GM23338 (cell line): ENCODE results near the gene SLC4A3. TPM values are rescaled to one million over a fixed set of nuclear protein-coding genes. Genes with fewer than 3 reads are reported as not detected.

ENCODE experiments used
- ATAC-seq: fragments of 200-7000 bp; cut with Tn5 transposase; 3 replicates; pipeline ENCODE4 v1.9.1; 2020
- DNase-seq: peaks from one replicate; pipeline ENCODE4 v3.0.0-alpha.2; 2015; ENCODE audit warnings: low spot score
- H2AFZ ChIP-seq: fragments of 200-600 bp; sonication (generic); 2 replicates; pipeline ENCODE4 v1.8.0; 2016; ENCODE audit warnings: antibody characterized with exemption, mild to moderate bottlenecking, moderate library complexity
- H3F3A ChIP-seq: fragments of 200-600 bp; sonication (generic); replicated peaks from 2 replicates; pipeline ENCODE4 v1.8.0; 2017; ENCODE audit warnings: antibody characterized with exemption, mixed run types, low read depth
- H3K27ac ChIP-seq: fragments of 200-600 bp; sonication (generic); 2 replicates; pipeline ENCODE4 v1.6.1; 2016; ENCODE audit warnings: low read depth
- H3K27me3 ChIP-seq: fragments of 200-600 bp; sonication (generic); 2 replicates; pipeline ENCODE4 v1.8.0; 2016; ENCODE audit warnings: mild to moderate bottlenecking, mixed run types, moderate library complexity; ENCODE audit not compliant: insufficient read depth
- H3K36me3 ChIP-seq: fragments of 200-600 bp; sonication (generic); 2 replicates; pipeline ENCODE4 v1.8.0; 2016; ENCODE audit warnings: mild to moderate bottlenecking; ENCODE audit not compliant: insufficient read depth
- H3K4me1 ChIP-seq: fragments of 200-600 bp; sonication (generic); 2 replicates; pipeline ENCODE4 v1.8.0; 2016; ENCODE audit warnings: mild to moderate bottlenecking, moderate library complexity; ENCODE audit not compliant: insufficient read depth
- H3K4me2 ChIP-seq: fragments of 200-600 bp; sonication (generic); 2 replicates; pipeline ENCODE4 v1.7.1; 2017; ENCODE audit warnings: mixed run types
- H3K4me3 ChIP-seq: fragments of 200-600 bp; sonication (generic); 2 replicates; pipeline ENCODE4 v1.6.1; 2016; ENCODE audit warnings: mixed run types
- H3K79me2 ChIP-seq: fragments of 200-600 bp; sonication (generic); replicated peaks from 2 replicates; pipeline ENCODE4 v1.8.0; 2017; ENCODE audit warnings: mild to moderate bottlenecking; ENCODE audit not compliant: insufficient read depth
- H3K9me2 ChIP-seq: fragments of 200-600 bp; sonication (generic); 2 replicates; pipeline ENCODE4 v1.8.0; 2017; ENCODE audit not compliant: insufficient read depth
- H4K20me1 ChIP-seq: fragments of 200-600 bp; sonication (generic); replicated peaks from 2 replicates; pipeline ENCODE4 v1.8.0; 2017; ENCODE audit warnings: mild to moderate bottlenecking; ENCODE audit not compliant: insufficient read depth
- H3K27ac Mint-ChIP-seq: 2 replicates; pipeline ENCODE4 v1.8.0; 2020; ENCODE audit warnings: inconsistent platforms, mild to moderate bottlenecking, moderate library complexity, mixed read lengths
- H3K27me3 Mint-ChIP-seq: 3 replicates; pipeline ENCODE4 v1.8.0; 2022; ENCODE audit warnings: low read depth, mild to moderate bottlenecking, moderate library complexity, mixed read lengths, inconsistent platforms; ENCODE audit not compliant: insufficient read depth, poor library complexity
- H3K36me3 Mint-ChIP-seq: 3 replicates; pipeline ENCODE4 v1.8.0; 2021; ENCODE audit warnings: low read depth, mild to moderate bottlenecking, inconsistent platforms, moderate library complexity, mixed read lengths
- H3K4me1 Mint-ChIP-seq: 3 replicates; pipeline ENCODE4 v1.8.0; 2020; ENCODE audit warnings: mild to moderate bottlenecking, inconsistent platforms, mixed read lengths
- H3K4me3 Mint-ChIP-seq: 3 replicates; pipeline ENCODE4 v1.8.0; 2021; ENCODE audit warnings: moderate library complexity, mild to moderate bottlenecking, inconsistent platforms, mixed read lengths
- H3K9me3 Mint-ChIP-seq: 3 replicates; pipeline ENCODE4 v1.8.0; 2020; ENCODE audit warnings: moderate library complexity, mild to moderate bottlenecking, inconsistent platforms, mixed read lengths
- CREB1 ChIP-seq: fragments of 250-450 bp; sonication (Bioruptor Pico); IDR thresholded peaks from 2 replicates; pipeline ENCODE4 v1.5.0; 2020; ENCODE audit warnings: low read depth, mild to moderate bottlenecking, moderate library complexity
- EZH2 ChIP-seq: fragments of 200-600 bp; sonication (generic); IDR thresholded peaks from one replicate; pipeline ENCODE4 v1.8.0; 2017; ENCODE audit warnings: antibody characterized with exemption, mild to moderate bottlenecking, low read depth; ENCODE audit not compliant: unreplicated experiment
- EZH2phosphoT487 ChIP-seq: fragments of 200-600 bp; sonication (generic); IDR thresholded peaks from one replicate; pipeline ENCODE4 v1.8.1; 2018; ENCODE audit warnings: antibody characterized with exemption; ENCODE audit not compliant: unreplicated experiment
- JUNB ChIP-seq: IDR thresholded peaks from one replicate; pipeline ENCODE4 v1.6.1; 2016; ENCODE audit warnings: antibody characterized with exemption; ENCODE audit not compliant: unreplicated experiment
- POLR2AphosphoS5 ChIP-seq: IDR thresholded peaks from 2 replicates; pipeline ENCODE4 v1.6.1; 2016; ENCODE audit warnings: antibody characterized with exemption, low read depth
- ZNF114 ChIP-seq: fragments of 250-450 bp; sonication (Bioruptor Pico); IDR thresholded peaks from 2 replicates; pipeline ENCODE4 v1.5.0; 2020; ENCODE audit warnings: mild to moderate bottlenecking, moderate library complexity
- ZNF331 ChIP-seq: fragments of 250-450 bp; sonication (Bioruptor Pico); IDR thresholded peaks from 2 replicates; pipeline ENCODE4 v1.5.0; 2020; ENCODE audit warnings: low read depth, mild to moderate bottlenecking, moderate library complexity
- polyA plus RNA-seq: library from polyadenylated mRNA; unstranded; fragments of >200 nt; fragmentation: Nextera tagmentation; extraction: Ambion mirVana; gene quantifications from 2 replicates; pipeline ENCODE4 v1.2.1, GENCODE V29; 2016
- total RNA-seq: library from RNA; depleted of rRNA; stranded (reverse); fragments of >200 nt; shearing (Covaris generic); gene quantifications from 2 replicates; pipeline ENCODE4 v1.2.3, GENCODE V29; 2014
- TF ChIP-seq, protein P1 (sequence below): IDR thresholded peaks from 2 replicates; pipeline ENCODE4 v1.6.1; 2016; ENCODE audit warnings: antibody characterized with exemption
- TF ChIP-seq, protein P2 (sequence below): IDR thresholded peaks from one replicate; pipeline ENCODE4 v1.6.1; 2018; ENCODE audit warnings: antibody characterized with exemption; ENCODE audit not compliant: unreplicated experiment

Gene SLC4A3
- total and polyA plus RNA-seq, 2 experiments from 2014 or later: 3.6 to 6.8 TPM

DNA sequence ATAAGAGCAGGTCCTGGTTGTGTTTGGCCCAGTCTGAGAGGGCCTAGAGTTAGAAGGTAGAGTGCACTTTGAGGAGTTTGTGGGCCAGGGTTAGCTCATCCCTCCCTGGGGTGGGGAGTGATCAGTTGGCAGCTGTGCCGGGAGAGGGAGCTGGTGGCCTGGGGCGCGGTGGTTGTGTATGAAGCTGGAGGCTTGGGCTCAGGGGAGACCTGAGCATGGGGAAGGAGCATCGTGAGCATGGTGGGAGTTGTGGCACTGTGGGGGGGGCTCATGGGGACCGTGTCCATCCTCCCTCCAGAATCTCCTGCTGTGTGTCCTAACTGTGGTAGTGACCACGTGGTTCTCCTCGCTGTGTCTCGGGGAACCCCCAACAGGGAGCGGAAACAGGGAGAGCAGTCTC lies 16.1 kb upstream of the SLC4A3 start:
- TF ChIP-seq ZNF114 (CRISPR knock-in tag) (no peak), EZH2 (no peak), ZNF331 (no peak), CREB1 (CRISPR knock-in tag) (no peak), EZH2phosphoT487 (no peak), POLR2AphosphoS5 (no peak), JUNB (no peak)
- TF ChIP-seq, protein P1, sequence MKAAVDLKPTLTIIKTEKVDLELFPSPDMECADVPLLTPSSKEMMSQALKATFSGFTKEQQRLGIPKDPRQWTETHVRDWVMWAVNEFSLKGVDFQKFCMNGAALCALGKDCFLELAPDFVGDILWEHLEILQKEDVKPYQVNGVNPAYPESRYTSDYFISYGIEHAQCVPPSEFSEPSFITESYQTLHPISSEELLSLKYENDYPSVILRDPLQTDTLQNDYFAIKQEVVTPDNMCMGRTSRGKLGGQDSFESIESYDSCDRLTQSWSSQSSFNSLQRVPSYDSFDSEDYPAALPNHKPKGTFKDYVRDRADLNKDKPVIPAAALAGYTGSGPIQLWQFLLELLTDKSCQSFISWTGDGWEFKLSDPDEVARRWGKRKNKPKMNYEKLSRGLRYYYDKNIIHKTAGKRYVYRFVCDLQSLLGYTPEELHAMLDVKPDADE: no peak
- TF ChIP-seq, protein P2, sequence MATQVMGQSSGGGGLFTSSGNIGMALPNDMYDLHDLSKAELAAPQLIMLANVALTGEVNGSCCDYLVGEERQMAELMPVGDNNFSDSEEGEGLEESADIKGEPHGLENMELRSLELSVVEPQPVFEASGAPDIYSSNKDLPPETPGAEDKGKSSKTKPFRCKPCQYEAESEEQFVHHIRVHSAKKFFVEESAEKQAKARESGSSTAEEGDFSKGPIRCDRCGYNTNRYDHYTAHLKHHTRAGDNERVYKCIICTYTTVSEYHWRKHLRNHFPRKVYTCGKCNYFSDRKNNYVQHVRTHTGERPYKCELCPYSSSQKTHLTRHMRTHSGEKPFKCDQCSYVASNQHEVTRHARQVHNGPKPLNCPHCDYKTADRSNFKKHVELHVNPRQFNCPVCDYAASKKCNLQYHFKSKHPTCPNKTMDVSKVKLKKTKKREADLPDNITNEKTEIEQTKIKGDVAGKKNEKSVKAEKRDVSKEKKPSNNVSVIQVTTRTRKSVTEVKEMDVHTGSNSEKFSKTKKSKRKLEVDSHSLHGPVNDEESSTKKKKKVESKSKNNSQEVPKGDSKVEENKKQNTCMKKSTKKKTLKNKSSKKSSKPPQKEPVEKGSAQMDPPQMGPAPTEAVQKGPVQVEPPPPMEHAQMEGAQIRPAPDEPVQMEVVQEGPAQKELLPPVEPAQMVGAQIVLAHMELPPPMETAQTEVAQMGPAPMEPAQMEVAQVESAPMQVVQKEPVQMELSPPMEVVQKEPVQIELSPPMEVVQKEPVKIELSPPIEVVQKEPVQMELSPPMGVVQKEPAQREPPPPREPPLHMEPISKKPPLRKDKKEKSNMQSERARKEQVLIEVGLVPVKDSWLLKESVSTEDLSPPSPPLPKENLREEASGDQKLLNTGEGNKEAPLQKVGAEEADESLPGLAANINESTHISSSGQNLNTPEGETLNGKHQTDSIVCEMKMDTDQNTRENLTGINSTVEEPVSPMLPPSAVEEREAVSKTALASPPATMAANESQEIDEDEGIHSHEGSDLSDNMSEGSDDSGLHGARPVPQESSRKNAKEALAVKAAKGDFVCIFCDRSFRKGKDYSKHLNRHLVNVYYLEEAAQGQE: no peak
- H4K20me1 ChIP-seq: no peaks in the 10 kb centered on the region
- H3K27ac Mint-ChIP-seq: no peak overlapping the region

DNA sequence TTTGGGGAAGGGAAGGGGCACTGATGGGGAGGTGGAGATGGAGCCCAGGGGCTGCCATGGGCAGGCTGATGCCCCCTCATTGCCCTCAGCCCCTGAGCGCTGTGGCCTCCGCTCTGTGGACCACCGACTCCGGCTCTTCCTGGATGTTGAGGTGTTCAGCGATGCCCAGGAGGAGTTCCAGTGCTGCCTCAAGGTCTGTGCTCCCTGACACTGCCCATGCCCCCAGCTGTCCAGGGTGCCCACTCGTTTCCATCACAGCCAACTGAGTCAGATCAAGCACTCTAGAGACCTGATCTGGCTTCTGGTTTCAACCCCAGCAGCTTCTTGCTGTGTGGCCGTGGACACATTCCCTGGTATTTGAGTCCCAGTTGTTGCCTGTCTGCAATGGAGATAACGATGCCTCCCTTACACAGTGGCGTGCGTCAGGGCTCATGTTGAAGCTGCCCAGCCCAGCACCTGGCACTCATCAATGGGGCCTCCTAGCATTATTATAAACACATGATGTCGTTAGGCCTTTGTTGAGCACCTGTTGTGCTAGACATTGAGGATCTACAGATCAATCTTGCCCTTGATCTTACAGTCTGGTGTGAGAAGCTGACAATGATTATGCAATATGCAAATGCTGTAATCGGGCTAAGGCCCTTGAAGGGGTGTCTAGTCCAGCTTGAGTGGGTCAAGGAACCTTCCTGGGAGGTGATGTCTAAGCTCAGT lies 15.4 kb upstream of the SLC4A3 start:
- no peaks in the 10 kb centered on the region for H3K9me3 Mint-ChIP-seq
- no peak overlapping the region for H3K27ac Mint-ChIP-seq
- Histone ChIP-seq H2AFZ (no peak overlapping the region), H3K4me3 (no peak overlapping the region), H3K36me3 (no peaks in the 10 kb centered on the region), H3K79me2 (no peaks in the 10 kb centered on the region), H3K9me2 (no peaks in the 10 kb centered on the region), H4K20me1 (no peaks in the 10 kb centered on the region), H3K27me3 (no peaks in the 10 kb centered on the region), H3K27ac (no peak overlapping the region), H3K4me2 (no peak overlapping the region), H3K4me1 (no peaks in the 10 kb centered on the region), H3F3A (0 out of 2 replicates have a peak, but pooled peaks cover 3% of the 10 kb centered on the region)
- no peak for DNase-seq
- ATAC-seq: no peak
- H3K4me3 Mint-ChIP-seq: no peak overlapping the region
- peaks cover 5% of the 10 kb centered on the region; the same call in 2 of the 3 replicates for H3K4me1 Mint-ChIP-seq
- peaks cover 13% of the 10 kb centered on the region for H3K27me3 Mint-ChIP-seq
- H3K36me3 Mint-ChIP-seq: peaks cover 23% of the 10 kb centered on the region; the same call in 2 of the 3 replicates
- no peak for TF ChIP-seq ZNF331
- no peak for TF ChIP-seq EZH2
- TF ChIP-seq ZNF114 (CRISPR knock-in tag): no peak
- TF ChIP-seq POLR2AphosphoS5: no peak
- TF ChIP-seq, protein P1: no peak

More for the DNA sequence above, 16.1 kb upstream of the SLC4A3 start:
- ATAC-seq (no peak), DNase-seq (no peak)
- H3K36me3 ChIP-seq: no peaks in the 10 kb centered on the region
- 0 out of 2 replicates have a peak, but pooled peaks cover 3% of the 10 kb centered on the region for H3F3A ChIP-seq
- Mint-ChIP-seq H3K27me3 (peaks cover 15% of the 10 kb centered on the region), H3K9me3 (no peaks in the 10 kb centered on the region), H3K4me3 (no peak overlapping the region), H3K4me1 (peaks cover 5% of the 10 kb centered on the region; the same call in 2 of the 3 replicates), H3K36me3 (peaks cover 28% of the 10 kb centered on the region; the same call in 2 of the 3 replicates)
- no peak overlapping the region for H3K4me2 ChIP-seq
- H3K27me3 ChIP-seq: no peaks in the 10 kb centered on the region
- H3K4me1 ChIP-seq: no peaks in the 10 kb centered on the region
- no peak overlapping the region for H2AFZ ChIP-seq
- no peak overlapping the region for H3K4me3 ChIP-seq
- H3K9me2 ChIP-seq: no peaks in the 10 kb centered on the region
- H3K79me2 ChIP-seq: no peaks in the 10 kb centered on the region
- H3K27ac ChIP-seq: no peak overlapping the region
